Gastrocnemius medialis (tissue), 4 donors: Measurements from ENCODE around the gene FLT1. TPM values are rescaled to one million over a fixed set of nuclear protein-coding genes. Genes with fewer than 3 reads are reported as not detected.

ENCODE experiments used
- ATAC-seq, 2 donors: fragments of 150-250 bp; one replicate each; pipeline ENCODE4 v1.9.1; 2016
- DNase-seq, 2 donors: peaks; one replicate each; pipeline ENCODE4 v3.0.0-alpha.2; 2019
- H3K27ac ChIP-seq, 4 donors: fragments of 200-600 bp; sonication (generic); 1 replicate in 1 of 4; 2 replicates in 3 of 4; pipeline ENCODE4 v1.5.1; 2016 to 2018; ENCODE audit warnings: mild to moderate bottlenecking in 2 of 4, moderate library complexity in 1 of 4
- H3K27me3 ChIP-seq, 3 donors: fragments of 200-600 bp; sonication (generic) in 2 of 3; 1 replicate in 1 of 3; 2 replicates in 2 of 3; pipeline versions ENCODE4 v1.5.1 to v1.6.0; 2016 to 2019; ENCODE audit warnings: mild to moderate bottlenecking in 1 of 3, moderate library complexity in 1 of 3
- H3K36me3 ChIP-seq, 2 donors: fragments of 200-600 bp; sonication (generic) in 1 of 2; one replicate each; pipeline ENCODE4 v1.5.1; 2017 to 2018
- H3K4me1 ChIP-seq, 2 donors: fragments of 200-600 bp; sonication (generic) in 1 of 2; one replicate each; pipeline ENCODE4 v1.5.1; 2016 to 2017; ENCODE audit warnings: mild to moderate bottlenecking in 2 of 2
- H3K4me3 ChIP-seq, 4 donors: fragments of 200-600 bp; sonication (generic) in 3 of 4; 1 replicate in 1 of 4; 2 replicates in 3 of 4; pipeline ENCODE4 v1.5.1; 2016 to 2019; ENCODE audit warnings: mild to moderate bottlenecking in 2 of 4
- H3K9me3 ChIP-seq, 3 donors: fragments of 200-600 bp; sonication (generic) in 2 of 3; 1 replicate in 1 of 3; 2 replicates in 2 of 3; pipeline ENCODE4 v1.5.1; 2016 to 2019
- CTCF ChIP-seq, 5 experiments: fragments of 450-650 bp in 3 of 5; fragments of 200-600 bp in 2 of 5; sonication (generic) in 2 of 5; IDR thresholded peaks in 4 of 5; conservative IDR thresholded peaks in 1 of 5; 1 replicate in 4 of 5; 2 replicates in 1 of 5; pipeline ENCODE4 v1.5.1; 2016 to 2019; ENCODE audit warnings: antibody characterized with exemption in 5 of 5, mild to moderate bottlenecking in 3 of 5, moderate library complexity in 3 of 5
- POLR2A ChIP-seq, 2 donors: fragments of 450-650 bp; IDR thresholded peaks; one replicate each; pipeline ENCODE4 v1.6.1; 2017; ENCODE audit warnings: antibody characterized with exemption in 2 of 2, mild to moderate bottlenecking in 2 of 2, moderate library complexity in 2 of 2
- in situ Hi-C, 4 donors: fragments of 200-750 bp; cut with MboI; loops; one replicate each; pipeline versions ENCODE4 v1.15.0 to v1.8.0; 2017; ENCODE audit warnings: low sequenced_read_pairs in 4 of 4
- intact Hi-C: fragments of 100-400 bp; cut with DNase I; formaldehyde crosslinking; loops from one replicate; pipeline ENCODE4 v1.15.1; 2023; ENCODE audit warnings: low total_unique reads
- total RNA-seq, 4 donors: library from RNA; depleted of rRNA; stranded (reverse); fragments of >200 nt; gene quantifications; one replicate each; pipeline versions ENCODE4 v1.1.0 to v1.2.3, GENCODE V29; 2016

FLT1 gene
- total RNA-seq, 4 donors from 2014 or later: 20.7 to 42.9 (median 29.5) TPM

- no peak for DNase-seq
- peak overlapping the region; percentile 59 to 80 (median 74) for H3K27ac ChIP-seq
- H3K9me3 ChIP-seq: no peaks in the 10 kb centered on the region
- ATAC-seq: no peak
- intact Hi-C loops (no loop called here), in situ Hi-C loops (no loop called here)
- TF ChIP-seq CTCF (IDR thresholded peaks at IDR 0.05 in 4 of 5, conservative IDR thresholded peaks at IDR 0.05 in 1 of 5): no peak
- TF ChIP-seq POLR2A (IDR thresholded peaks at IDR 0.05): no peak
- no peaks in the 10 kb centered on the region for H3K36me3 ChIP-seq
- H3K27me3 ChIP-seq: peaks cover 14 to 48% (median 16%) of the 10 kb centered on the region in 3 donors
- peaks cover 0 to 6% of the 10 kb centered on the region in 2 donors for H3K4me1 ChIP-seq
- H3K4me3 ChIP-seq: peak overlapping the region; percentile 38 to 49 (median 47)
Measured at GRCh38 chr13:28530729-28531076, 35.8 kb upstream of the FLT1 start.

- intact Hi-C loops: no loop called here
Measured at GRCh38 chr13:28529836-28530235, 34.9 kb upstream of the FLT1 start.

GRCh38 chr13:28528848-28529247 is 33.9 kb upstream of the FLT1 start:
- Histone ChIP-seq H3K36me3 (no peaks in the 10 kb centered on the region), H3K27me3 (peaks cover 14 to 41% (median 16%) of the 10 kb centered on the region in 3 donors), H3K4me1 (peaks cover 0 to 6% of the 10 kb centered on the region in 2 donors), H3K9me3 (no peaks in the 10 kb centered on the region), H3K4me3 (no peak overlapping the region), H3K27ac (no peak overlapping the region)
- ATAC-seq: no peak
- no peak for TF ChIP-seq POLR2A (IDR thresholded peaks at IDR 0.05)
- TF ChIP-seq CTCF (IDR thresholded peaks at IDR 0.05 in 4 of 5, conservative IDR thresholded peaks at IDR 0.05 in 1 of 5): no peak
- in situ Hi-C loops: no loop called here
- intact Hi-C loops: no loop called here
- no peak for DNase-seq

More at GRCh38 chr13:28529836-28530235, 34.9 kb upstream of the FLT1 start:
- DNase-seq: no peak
- no peak for ATAC-seq
- Histone ChIP-seq H3K4me1 (peaks cover 0 to 6% of the 10 kb centered on the region in 2 donors), H3K36me3 (no peaks in the 10 kb centered on the region), H3K4me3 (no peak overlapping the region), H3K27ac (no peak overlapping the region), H3K27me3 (peaks cover 14 to 45% (median 16%) of the 10 kb centered on the region in 3 donors), H3K9me3 (no peaks in the 10 kb centered on the region)
- in situ Hi-C loops: no loop called here
- no peak for TF ChIP-seq POLR2A (IDR thresholded peaks at IDR 0.05)
- TF ChIP-seq CTCF (IDR thresholded peaks at IDR 0.05 in 4 of 5, conservative IDR thresholded peaks at IDR 0.05 in 1 of 5): no peak

- Histone ChIP-seq H3K27me3 (peaks cover 14 to 37% (median 16%) of the 10 kb centered on the region in 3 donors), H3K9me3 (no peaks in the 10 kb centered on the region), H3K4me1 (peaks cover 0 to 6% of the 10 kb centered on the region in 2 donors), H3K4me3 (no peak overlapping the region), H3K36me3 (no peaks in the 10 kb centered on the region), H3K27ac (no peak overlapping the region)
- intact Hi-C loops: no loop called here
- TF ChIP-seq POLR2A (IDR thresholded peaks at IDR 0.05) (no peak), CTCF (IDR thresholded peaks at IDR 0.05 in 4 of 5, conservative IDR thresholded peaks at IDR 0.05 in 1 of 5) (no peak)
- no peak for ATAC-seq
- in situ Hi-C loops: no loop called here
- DNase-seq: no peak
Measured at GRCh38 chr13:28528388-28528787, 33.5 kb upstream of the FLT1 start.

GRCh38 chr13:28527629-28528028 is 32.7 kb upstream of the FLT1 start:
- no peak overlapping the region for H3K27ac ChIP-seq
- ATAC-seq (no peak), DNase-seq (no peak)
- H3K4me1 ChIP-seq: peaks cover 0 to 6% of the 10 kb centered on the region in 2 donors
- peaks cover 14 to 31% (median 16%) of the 10 kb centered on the region in 3 donors for H3K27me3 ChIP-seq
- H3K36me3 ChIP-seq: no peaks in the 10 kb centered on the region
- intact Hi-C loops: no loop called here
- no peak overlapping the region for H3K4me3 ChIP-seq
- H3K9me3 ChIP-seq: no peaks in the 10 kb centered on the region
- TF ChIP-seq POLR2A (IDR thresholded peaks at IDR 0.05) (no peak), CTCF (IDR thresholded peaks at IDR 0.05 in 4 of 5, conservative IDR thresholded peaks at IDR 0.05 in 1 of 5) (no peak)
- in situ Hi-C loops: no loop called here
